K562 (cell line): ENCODE measurements around the gene IFI30. TPM values are rescaled to one million over a fixed set of nuclear protein-coding genes. Genes with fewer than 3 reads are reported as not detected.

Source experiments
- HDAC1 ChIP-seq, 2 experiments: fragments of 450-650 bp; IDR thresholded peaks; 2 replicates each; pipeline ENCODE4 v1.6.1; 2016 to 2017; ENCODE audit warnings: inconsistent platforms in 1 of 2, mild to moderate bottlenecking in 1 of 2, moderate library complexity in 1 of 2
- KDM1A ChIP-seq, 2 experiments: fragments of 450-650 bp; IDR thresholded peaks; 2 replicates each; pipeline ENCODE4 v1.6.1; 2016; ENCODE audit warnings: mild to moderate bottlenecking in 2 of 2
- MTA1 ChIP-seq: fragments of 450-650 bp; IDR thresholded peaks from 2 replicates; pipeline ENCODE4 v1.6.1; 2017; ENCODE audit warnings: borderline replicate concordance
- OTX1 ChIP-seq: fragments of 450-650 bp; formaldehyde crosslinking; IDR thresholded peaks from 2 replicates; pipeline ENCODE4 v1.4.0; 2022; ENCODE audit warnings: mild to moderate bottlenecking
- SP1 ChIP-seq: sonication (generic); formaldehyde crosslinking; IDR thresholded peaks from 2 replicates; pipeline ENCODE4 v1.8.1; 2022; ENCODE audit warnings: mild to moderate bottlenecking, missing genetic modification reagents
- ZNF146 ChIP-seq: IDR thresholded peaks from one replicate; pipeline ENCODE4 v1.6.1; 2018; ENCODE audit warnings: missing compliant biosample characterization; ENCODE audit not compliant: unreplicated experiment
- ZNF589 ChIP-seq: fragments of 200-800 bp; sonication (Bioruptor generic); IDR thresholded peaks from 2 replicates; pipeline ENCODE4 v1.6.1; 2016; ENCODE audit warnings: low read depth, missing genetic modification characterization, missing compliant biosample characterization
- polyA plus RNA-seq, 8 experiments: library from polyadenylated mRNA; depleted of rRNA in 4 of 8; stranded (reverse) in 5 of 8; unstranded in 3 of 8; fragments of >200 nt; fragmentation: Nextera tagmentation in 2 of 8; fragmentation: Illumina TruSeq in 1 of 8; extraction: Ambion mirVana in 2 of 8; extraction: Trizol in 1 of 8; gene quantifications; 2 replicates each; pipeline versions ENCODE4 v1.2.1 to v1.2.3, GENCODE V29; 2011 to 2014; ENCODE audit warnings: inconsistent platforms in 1 of 8, missing spikeins in 1 of 8
- total RNA-seq, 7 experiments: library from RNA; depleted of rRNA in 6 of 7; stranded (reverse); fragments of >200 nt in 6 of 7; fragmentation: Illumina TruSeq in 2 of 7; extraction: Trizol in 2 of 7; gene quantifications; 2 replicates each; pipeline versions ENCODE4 v1.2.1 to v1.2.3, GENCODE V29; 2011 to 2021; ENCODE audit warnings: low replicate concordance in 1 of 7
- TF ChIP-seq, protein P1 (sequence below): fragments of 200-800 bp; sonication (Bioruptor generic); IDR thresholded peaks from 2 replicates; pipeline ENCODE4 v1.6.1; 2017; ENCODE audit warnings: missing genetic modification characterization, missing compliant biosample characterization
- TF ChIP-seq, protein P2 (sequence below): sonication (generic); formaldehyde crosslinking; IDR thresholded peaks from 2 replicates; pipeline ENCODE4 v1.8.0; 2022; ENCODE audit warnings: missing genetic modification reagents, mild to moderate bottlenecking, moderate library complexity, borderline replicate concordance

Gene IFI30
- total and polyA plus RNA-seq, 9 of the 15 experiments (the other 6 are each of a cell fraction or from before 2014, with no cell fraction given): 63.7 to 430 (median 109) TPM

DNA sequence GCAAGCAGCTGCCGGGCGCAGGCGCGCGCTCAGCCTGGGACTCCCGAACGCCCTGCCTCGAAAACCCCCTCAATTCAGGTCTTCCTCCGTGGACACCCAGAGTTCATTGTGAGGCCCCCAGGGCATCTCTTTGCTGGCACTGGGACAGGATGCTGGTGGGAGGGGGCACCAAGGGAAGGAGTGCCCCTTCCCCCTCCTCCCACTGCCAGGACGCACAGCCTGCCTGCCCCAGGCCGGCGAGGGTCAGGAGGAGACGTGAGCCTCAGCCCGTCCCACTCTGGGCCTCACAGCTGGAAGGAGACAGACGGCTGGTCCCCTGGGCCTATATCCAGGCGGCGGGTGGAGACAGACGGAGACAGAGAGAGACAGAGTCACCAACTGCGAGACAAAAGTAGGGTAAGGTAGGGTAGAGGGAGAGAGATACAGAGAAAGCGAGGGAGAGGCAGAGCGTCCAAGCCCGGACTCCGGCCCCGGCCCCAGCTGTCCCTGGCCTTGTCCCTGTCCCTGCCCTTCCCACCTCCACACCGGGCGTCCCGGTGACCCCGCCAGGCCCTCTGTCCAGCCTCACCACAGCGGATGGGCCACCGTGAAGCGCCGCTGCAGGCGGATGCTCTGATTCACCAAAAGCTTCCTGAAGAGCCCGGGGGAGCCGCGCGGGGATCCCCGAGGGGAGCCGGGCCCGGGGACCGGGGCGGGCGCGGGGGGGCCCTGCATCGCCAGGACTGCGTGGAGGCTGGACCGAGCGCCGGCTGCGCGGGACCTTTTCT is 52.3 kb downstream of the IFI30 start, which contains the start of gene PDE4C (continued):
- TF ChIP-seq, protein P1, sequence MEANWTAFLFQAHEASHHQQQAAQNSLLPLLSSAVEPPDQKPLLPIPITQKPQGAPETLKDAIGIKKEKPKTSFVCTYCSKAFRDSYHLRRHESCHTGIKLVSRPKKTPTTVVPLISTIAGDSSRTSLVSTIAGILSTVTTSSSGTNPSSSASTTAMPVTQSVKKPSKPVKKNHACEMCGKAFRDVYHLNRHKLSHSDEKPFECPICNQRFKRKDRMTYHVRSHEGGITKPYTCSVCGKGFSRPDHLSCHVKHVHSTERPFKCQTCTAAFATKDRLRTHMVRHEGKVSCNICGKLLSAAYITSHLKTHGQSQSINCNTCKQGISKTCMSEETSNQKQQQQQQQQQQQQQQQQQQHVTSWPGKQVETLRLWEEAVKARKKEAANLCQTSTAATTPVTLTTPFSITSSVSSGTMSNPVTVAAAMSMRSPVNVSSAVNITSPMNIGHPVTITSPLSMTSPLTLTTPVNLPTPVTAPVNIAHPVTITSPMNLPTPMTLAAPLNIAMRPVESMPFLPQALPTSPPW (CRISPR knock-in tag): peak; percentile 37; the same call in 1 of the 2 replicates
- no peak for TF ChIP-seq SP1 (CRISPR knock-in tag)
- TF ChIP-seq OTX1 (CRISPR knock-in tag): no peak
- no peak for TF ChIP-seq MTA1
- TF ChIP-seq ZNF146 (CRISPR knock-in tag): no peak
- TF ChIP-seq KDM1A (IDR thresholded peaks at IDR 0.05): no peak
- no peak for TF ChIP-seq ZNF589
- no peak for TF ChIP-seq HDAC1 (IDR thresholded peaks at IDR 0.05)
- TF ChIP-seq, protein P2, sequence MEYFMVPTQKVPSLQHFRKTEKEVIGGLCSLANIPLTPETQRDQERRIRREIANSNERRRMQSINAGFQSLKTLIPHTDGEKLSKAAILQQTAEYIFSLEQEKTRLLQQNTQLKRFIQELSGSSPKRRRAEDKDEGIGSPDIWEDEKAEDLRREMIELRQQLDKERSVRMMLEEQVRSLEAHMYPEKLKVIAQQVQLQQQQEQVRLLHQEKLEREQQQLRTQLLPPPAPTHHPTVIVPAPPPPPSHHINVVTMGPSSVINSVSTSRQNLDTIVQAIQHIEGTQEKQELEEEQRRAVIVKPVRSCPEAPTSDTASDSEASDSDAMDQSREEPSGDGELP: 0 out of 2 replicates have a peak, but pooled peaks have one; percentile 26
